H9 (cell line): Measurements from ENCODE around the gene RNF213. TPM values are rescaled to one million over a fixed set of nuclear protein-coding genes. Genes with fewer than 3 reads are reported as not detected.

Source experiments
- DNase-seq: peaks from one replicate; pipeline ENCODE4 v3.0.0-alpha.2; 2017
- H2AFZ ChIP-seq: one replicate; pipeline ENCODE4 v1.6.1; 2013; ENCODE audit warnings: mild to moderate bottlenecking, low read length, control low read depth, moderate library complexity
- H2AK5ac ChIP-seq: 2 replicates; pipeline ENCODE4 v1.6.1; 2013; ENCODE audit warnings: low read length, control low read depth, mixed read lengths; ENCODE audit not compliant: insufficient read length
- H2BK120ac ChIP-seq: one replicate; pipeline ENCODE4 v1.6.1; 2013; ENCODE audit warnings: low read depth, mild to moderate bottlenecking, low read length, control low read depth, inconsistent platforms; ENCODE audit not compliant: poor library complexity, severe bottlenecking
- H2BK12ac ChIP-seq: 2 replicates; pipeline ENCODE4 v1.6.1; 2013; ENCODE audit warnings: low read length, control low read depth, mixed read lengths, low read depth; ENCODE audit not compliant: insufficient read length
- H2BK15ac ChIP-seq: 2 replicates; pipeline ENCODE4 v1.6.1; 2013; ENCODE audit warnings: low read depth, low read length, control low read depth
- H2BK20ac ChIP-seq: one replicate; pipeline ENCODE4 v1.6.1; 2013; ENCODE audit warnings: low read depth, mild to moderate bottlenecking, low read length, control low read depth, inconsistent platforms; ENCODE audit not compliant: poor library complexity, severe bottlenecking
- H2BK5ac ChIP-seq: 2 replicates; pipeline ENCODE4 v1.6.1; 2013; ENCODE audit warnings: low read length, control low read depth, mixed read lengths; ENCODE audit not compliant: insufficient read length
- H3K14ac ChIP-seq: 2 replicates; pipeline ENCODE4 v1.6.1; 2013; ENCODE audit warnings: low read length, control low read depth; ENCODE audit not compliant: insufficient read depth
- H3K18ac ChIP-seq: 2 replicates; pipeline ENCODE4 v1.6.1; 2013; ENCODE audit warnings: low read depth, mild to moderate bottlenecking, mixed read lengths, low read length, control low read depth; ENCODE audit not compliant: insufficient read length
- H3K23ac ChIP-seq: 2 replicates; pipeline ENCODE4 v1.6.1; 2013; ENCODE audit warnings: low read length, control low read depth, mixed read lengths, low read depth; ENCODE audit not compliant: insufficient read length
- H3K23me2 ChIP-seq: 2 replicates; pipeline ENCODE4 v1.6.1; 2013; ENCODE audit warnings: low read depth, mild to moderate bottlenecking, mixed read lengths, low read length, control low read depth; ENCODE audit not compliant: insufficient read length, poor library complexity, severe bottlenecking
- H3K27ac ChIP-seq: 2 replicates; pipeline ENCODE4 v1.5.1; 2013; ENCODE audit warnings: low read length, control low read depth, mixed read lengths, low read depth; ENCODE audit not compliant: insufficient read length
- H3K27me3 ChIP-seq: 2 replicates; pipeline ENCODE4 v1.6.1; 2013; ENCODE audit warnings: low read length, control low read depth, inconsistent platforms; ENCODE audit not compliant: insufficient read depth
- H3K4ac ChIP-seq: 2 replicates; pipeline ENCODE4 v1.6.1; 2013; ENCODE audit warnings: low read depth, mild to moderate bottlenecking, control low read depth, inconsistent platforms, low read length, moderate library complexity
- H3K4me1 ChIP-seq: 2 replicates; pipeline ENCODE4 v1.6.1; 2013; ENCODE audit warnings: low read length, control low read depth, inconsistent platforms; ENCODE audit not compliant: insufficient read depth
- H3K4me2 ChIP-seq: 2 replicates; pipeline ENCODE4 v1.6.1; 2013; ENCODE audit warnings: low read length, control low read depth, mixed read lengths; ENCODE audit not compliant: insufficient read length, insufficient read depth
- H3K56ac ChIP-seq: 2 replicates; pipeline ENCODE4 v1.6.1; 2013; ENCODE audit warnings: low read depth, mild to moderate bottlenecking, mixed read lengths, low read length, control low read depth; ENCODE audit not compliant: insufficient read length
- H3K79me1 ChIP-seq: 2 replicates; pipeline ENCODE4 v1.6.1; 2013; ENCODE audit warnings: low read depth, mild to moderate bottlenecking, moderate library complexity, low read length, control low read depth, inconsistent platforms; ENCODE audit not compliant: insufficient read depth, poor library complexity, severe bottlenecking
- H3K79me2 ChIP-seq: 2 replicates; pipeline ENCODE4 v1.6.1; 2013; ENCODE audit warnings: low read length, control low read depth, inconsistent platforms; ENCODE audit not compliant: insufficient read depth
- H3K9ac ChIP-seq: 2 replicates; pipeline ENCODE4 v1.6.1; 2013; ENCODE audit warnings: low read length, control low read depth, mixed read lengths; ENCODE audit not compliant: insufficient read length; ENCODE audit errors: extremely low read depth
- H3K9me3 ChIP-seq: one replicate; pipeline ENCODE4 v1.6.1; 2013; ENCODE audit warnings: low read depth, low read length, inconsistent platforms; ENCODE audit not compliant: control insufficient read depth
- H3T11ph ChIP-seq: one replicate; pipeline ENCODE4 v1.6.1; 2013; ENCODE audit warnings: mild to moderate bottlenecking, low read length, control low read depth, inconsistent platforms
- H4K20me1 ChIP-seq: one replicate; pipeline ENCODE4 v1.6.1; 2013; ENCODE audit not compliant: control insufficient read depth, insufficient read length, insufficient read depth
- H4K5ac ChIP-seq: 2 replicates; pipeline ENCODE4 v1.6.1; 2013; ENCODE audit warnings: low read depth, mild to moderate bottlenecking, mixed read lengths, low read length, control low read depth; ENCODE audit not compliant: insufficient read length
- H4K8ac ChIP-seq: replicated peaks from 2 replicates; pipeline ENCODE4 v1.6.1; 2013; ENCODE audit warnings: low read length, control low read depth, mixed read lengths, low read depth; ENCODE audit not compliant: insufficient read length
- H4K91ac ChIP-seq: 2 replicates; pipeline ENCODE4 v1.6.1; 2013; ENCODE audit warnings: low read depth, mild to moderate bottlenecking, moderate library complexity, mixed read lengths, low read length, control low read depth; ENCODE audit not compliant: insufficient read length
- H3K27ac Mint-ChIP-seq, 3 experiments: 2 replicates in 2 of 3; 3 replicates in 1 of 3; pipeline ENCODE4 v1.8.0; 2020 to 2021; ENCODE audit warnings: mixed read lengths in 3 of 3, mild to moderate bottlenecking in 1 of 3, moderate library complexity in 1 of 3
- H3K27me3 Mint-ChIP-seq: 2 replicates; pipeline ENCODE4 v1.8.0; 2021; ENCODE audit warnings: low read depth, mild to moderate bottlenecking, moderate library complexity, mixed read lengths
- H3K36me3 Mint-ChIP-seq, 3 experiments: 2 replicates in 2 of 3; 3 replicates in 1 of 3; pipeline ENCODE4 v1.8.0; 2020 to 2021; ENCODE audit warnings: low read depth in 3 of 3, mixed read lengths in 3 of 3; ENCODE audit not compliant: insufficient read depth in 1 of 3
- H3K4me1 Mint-ChIP-seq, 2 experiments: 2 replicates each; pipeline ENCODE4 v1.8.0; 2020; ENCODE audit warnings: mixed read lengths in 2 of 2
- H3K4me3 Mint-ChIP-seq, 2 experiments: 2 replicates in 1 of 2; 3 replicates in 1 of 2; pipeline ENCODE4 v1.8.0; 2020 to 2021; ENCODE audit warnings: mild to moderate bottlenecking in 2 of 2, mixed read lengths in 2 of 2, moderate library complexity in 1 of 2
- H3K9me3 Mint-ChIP-seq, 2 experiments: 2 replicates in 1 of 2; 3 replicates in 1 of 2; pipeline ENCODE4 v1.8.0; 2020; ENCODE audit warnings: mild to moderate bottlenecking in 2 of 2, mixed read lengths in 2 of 2, moderate library complexity in 1 of 2
- WGBS: extraction: QIAGEN DNeasy Blood & Tissue Kit; methylation state at CpG from one replicate; pipeline ENCODE4 v1.1.7; 2013; ENCODE audit warnings: missing lambda C conversion rate, low lambda C conversion rate, mixed read lengths; ENCODE audit not compliant: insufficient read length; ENCODE audit errors: extremely low coverage; 5-methylcytosine and 5-hydroxymethylcytosine counted together
- total RNA-seq: library from RNA; stranded (reverse); gene quantifications from 2 replicates; pipeline ENCODE4 v1.2.1, GENCODE V29; 2021
- TF ChIP-seq, protein P1 (sequence below): fragments of 200-600 bp; sonication (generic); conservative IDR thresholded peaks from 3 replicates; pipeline ENCODE4 v1.8.0; 2021; ENCODE audit warnings: antibody characterized with exemption, mild to moderate bottlenecking

Gene RNF213
- total RNA-seq, 1 experiment from 2014 or later: 34.3 TPM

DNA sequence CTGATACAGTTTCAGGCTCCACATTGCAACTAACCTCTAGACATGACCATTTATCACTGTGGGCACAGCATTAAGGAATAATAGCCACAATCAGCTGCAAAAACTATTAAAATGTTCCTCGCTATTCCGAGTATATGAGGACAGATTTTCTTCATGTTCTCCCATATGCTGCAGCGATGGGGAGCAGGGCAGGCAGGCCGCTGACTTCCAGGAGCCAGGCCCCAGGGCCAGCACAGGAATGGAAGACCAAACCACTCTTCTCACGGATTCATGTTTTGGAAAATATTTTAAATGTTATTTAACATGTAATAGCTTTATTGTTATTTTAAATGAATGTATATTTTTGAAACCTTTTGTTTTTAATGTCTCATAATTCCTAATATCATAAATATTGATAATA is 110.5 kb downstream of the RNF213 start:
- Histone ChIP-seq H3K14ac (no peak overlapping the region), H3K18ac (no peak overlapping the region), H2BK15ac (no peak overlapping the region), H4K91ac (no peak overlapping the region), H2BK120ac (no peak overlapping the region), H3K4me2 (no peak overlapping the region), H3K4me1 (no peaks in the 10 kb centered on the region), H2AFZ (no peak overlapping the region), H3K9me3 (no peaks in the 10 kb centered on the region), H3K79me1 (no peaks in the 10 kb centered on the region), H3K27ac (no peak overlapping the region), H3K4ac (no peak overlapping the region), H3K56ac (no peak overlapping the region), H2BK5ac (no peak overlapping the region), H2BK12ac (no peak overlapping the region), H3K23me2 (no peaks in the 10 kb centered on the region), H3K23ac (no peak overlapping the region), H3K9ac (no peak overlapping the region), H2AK5ac (no peak overlapping the region), H4K5ac (no peak overlapping the region), H4K20me1 (no peaks in the 10 kb centered on the region), H4K8ac (no peak overlapping the region), H3K79me2 (no peaks in the 10 kb centered on the region), H3T11ph (no peak overlapping the region), H2BK20ac (no peak overlapping the region), H3K27me3 (no peaks in the 10 kb centered on the region)
- peaks cover 12 to 13% of the 10 kb centered on the region in 2 experiments for H3K4me1 Mint-ChIP-seq
- no peak overlapping the region for H3K4me3 Mint-ChIP-seq
- TF ChIP-seq, protein P1, sequence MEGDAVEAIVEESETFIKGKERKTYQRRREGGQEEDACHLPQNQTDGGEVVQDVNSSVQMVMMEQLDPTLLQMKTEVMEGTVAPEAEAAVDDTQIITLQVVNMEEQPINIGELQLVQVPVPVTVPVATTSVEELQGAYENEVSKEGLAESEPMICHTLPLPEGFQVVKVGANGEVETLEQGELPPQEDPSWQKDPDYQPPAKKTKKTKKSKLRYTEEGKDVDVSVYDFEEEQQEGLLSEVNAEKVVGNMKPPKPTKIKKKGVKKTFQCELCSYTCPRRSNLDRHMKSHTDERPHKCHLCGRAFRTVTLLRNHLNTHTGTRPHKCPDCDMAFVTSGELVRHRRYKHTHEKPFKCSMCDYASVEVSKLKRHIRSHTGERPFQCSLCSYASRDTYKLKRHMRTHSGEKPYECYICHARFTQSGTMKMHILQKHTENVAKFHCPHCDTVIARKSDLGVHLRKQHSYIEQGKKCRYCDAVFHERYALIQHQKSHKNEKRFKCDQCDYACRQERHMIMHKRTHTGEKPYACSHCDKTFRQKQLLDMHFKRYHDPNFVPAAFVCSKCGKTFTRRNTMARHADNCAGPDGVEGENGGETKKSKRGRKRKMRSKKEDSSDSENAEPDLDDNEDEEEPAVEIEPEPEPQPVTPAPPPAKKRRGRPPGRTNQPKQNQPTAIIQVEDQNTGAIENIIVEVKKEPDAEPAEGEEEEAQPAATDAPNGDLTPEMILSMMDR: no peak
- WGBS: no CpG with 5 or more reads among the region's 5 CpGs
- DNase-seq: no peak
- H3K27ac Mint-ChIP-seq: no peak overlapping the region
- no peaks in the 10 kb centered on the region for H3K9me3 Mint-ChIP-seq
- H3K36me3 Mint-ChIP-seq: peaks cover 20 to 70% (median 56%) of the 10 kb centered on the region in 3 experiments
- H3K27me3 Mint-ChIP-seq: no peaks in the 10 kb centered on the region
